Caco-2 (cell line): ENCODE data around the gene PARD3B. TPM values are rescaled to one million over a fixed set of nuclear protein-coding genes. Genes with fewer than 3 reads are reported as not detected.
A peak's percentile ranks its signal among the peaks of the same experiment; 100 is the strongest.

Source experiments
- BruUV-seq: library from RNA; stranded (reverse); fragments of 400-500 nt; replicated peaks from 2 replicates; lab custom pipeline; 2021; lab: Mats Ljungman, UMichigan
- CTCF ChIA-PET: fragments of 300-600 bp; sonication (Branson Sonifier 250); formaldehyde crosslinking; loops from one replicate; lab custom pipeline; 2022; ENCODE audit warnings: antibody characterized with exemption; lab: Charles Lee
- POLR2A ChIA-PET: fragments of 300-600 bp; sonication (Branson Sonifier 250); formaldehyde crosslinking; loops from one replicate; lab custom pipeline; 2022; ENCODE audit warnings: antibody characterized with exemption; lab: Charles Lee
- DNase-seq, 2 experiments: peaks; one replicate each; pipeline versions ENCODE4 v3.0.0 to v3.0.0-alpha.2; 2020 to 2022
- H3K27me3 ChIP-seq: replicated peaks from 2 replicates; pipeline ENCODE4 v1.6.0; 2011; ENCODE audit warnings: low read length; ENCODE audit not compliant: control insufficient read depth, insufficient read depth
- H3K36me3 ChIP-seq: 2 replicates; pipeline ENCODE4 v1.5.1; 2011; ENCODE audit warnings: low read length; ENCODE audit not compliant: control insufficient read depth, insufficient read depth
- H3K4me1 ChIP-seq: fragments of 250-450 bp; sonication (Bioruptor Pico); 2 replicates; pipeline ENCODE4 v1.5.1; 2020; ENCODE audit warnings: mild to moderate bottlenecking
- H3K4me3 ChIP-seq: 2 replicates; pipeline ENCODE4 v1.5.1; 2011; ENCODE audit warnings: low read depth, mild to moderate bottlenecking, control low read depth, low read length
- H3K9me3 ChIP-seq: fragments of 250-450 bp; sonication (Bioruptor Pico); 2 replicates; pipeline ENCODE4 v1.5.1; 2020; ENCODE audit warnings: mild to moderate bottlenecking, moderate library complexity
- H3K27ac Mint-ChIP-seq: one replicate; pipeline ENCODE4 v1.8.0; 2022; ENCODE audit warnings: mixed read lengths; ENCODE audit not compliant: unreplicated experiment
- H3K27me3 Mint-ChIP-seq: one replicate; pipeline ENCODE4 v1.8.0; 2022; ENCODE audit warnings: mixed read lengths; ENCODE audit not compliant: insufficient read depth, unreplicated experiment
- H3K36me3 Mint-ChIP-seq: one replicate; pipeline ENCODE4 v1.8.0; 2022; ENCODE audit warnings: mild to moderate bottlenecking, mixed read lengths; ENCODE audit not compliant: insufficient read depth, unreplicated experiment
- H3K4me1 Mint-ChIP-seq: one replicate; pipeline ENCODE4 v1.8.0; 2022; ENCODE audit warnings: low read depth, mixed read lengths; ENCODE audit not compliant: unreplicated experiment
- H3K4me3 Mint-ChIP-seq: one replicate; pipeline ENCODE4 v1.8.0; 2022; ENCODE audit warnings: mild to moderate bottlenecking, moderate library complexity, mixed read lengths; ENCODE audit not compliant: unreplicated experiment
- H3K9me3 Mint-ChIP-seq: one replicate; pipeline ENCODE4 v1.8.0; 2022; ENCODE audit warnings: mixed read lengths; ENCODE audit not compliant: unreplicated experiment
- intact Hi-C: fragments of 100-400 bp; cut with micrococcal nuclease; formaldehyde crosslinking; loops from one replicate; pipeline ENCODE4 v1.10.0; 2022; ENCODE audit not compliant: unreplicated experiment
- total RNA-seq: library from RNA; stranded (reverse); gene quantifications from 2 replicates; pipeline ENCODE4 v1.2.3, GENCODE V29; 2022
- TF ChIP-seq, protein P1 (sequence below), 2 experiments: fragments of 200-600 bp in 1 of 2; IDR thresholded peaks; 1 replicate in 1 of 2; 2 replicates in 1 of 2; pipeline versions ENCODE4 v1.5.1 to v1.8.0; 2011 to 2022; ENCODE audit warnings: antibody characterized with exemption in 1 of 2, control low read depth in 1 of 2, inconsistent platforms in 1 of 2, low read depth in 1 of 2, low read length in 1 of 2, mild to moderate bottlenecking in 1 of 2, moderate library complexity in 1 of 2; ENCODE audit not compliant: insufficient read depth in 1 of 2, severe bottlenecking in 1 of 2, unreplicated experiment in 1 of 2

Gene PARD3B
- total RNA-seq, 1 experiment from 2014 or later: 68.9 TPM

DNA sequence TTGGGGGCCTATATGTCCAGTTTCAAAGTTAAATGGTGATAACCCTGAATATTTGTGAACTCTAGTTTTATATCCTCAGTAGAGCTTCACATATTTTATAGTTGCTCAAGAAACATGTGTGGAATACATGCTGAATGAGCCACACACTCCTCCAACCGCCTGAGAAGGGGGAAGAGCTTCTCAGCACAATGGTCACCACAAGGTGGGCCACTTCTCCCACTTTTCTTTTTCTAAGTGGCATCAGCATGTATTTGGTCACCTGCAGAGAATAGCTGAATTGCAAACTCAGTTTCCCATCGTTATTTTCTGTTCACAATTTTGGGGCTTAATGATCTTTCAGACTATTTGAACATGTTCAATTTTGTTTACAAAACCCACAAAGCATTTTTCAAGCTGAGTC is 340.5 kb downstream of the PARD3B start:
- Mint-ChIP-seq H3K27me3 (no peaks in the 10 kb centered on the region), H3K4me1 (peaks cover 32% of the 10 kb centered on the region), H3K4me3 (no peak overlapping the region), H3K9me3 (no peaks in the 10 kb centered on the region), H3K27ac (no peak overlapping the region), H3K36me3 (peaks cover 5% of the 10 kb centered on the region)
- no peak for DNase-seq
- intact Hi-C loops: loop anchor here (5.0 to 10.0 kb wide), 3 partner anchors 561 to 781 kb away; no protein-coding TSS in a partner anchor
- H3K4me1 ChIP-seq: peaks cover 18% of the 10 kb centered on the region
- H3K27me3 ChIP-seq: no peaks in the 10 kb centered on the region
- no peaks in the 10 kb centered on the region for H3K9me3 ChIP-seq
- ChIA-PET CTCF (interaction anchor here (0.5 kb wide), 1 partner anchor 377 kb away, joined by 4 read pairs; no protein-coding TSS in a partner anchor), POLR2A (no interaction called here)
- TF ChIP-seq, protein P1, sequence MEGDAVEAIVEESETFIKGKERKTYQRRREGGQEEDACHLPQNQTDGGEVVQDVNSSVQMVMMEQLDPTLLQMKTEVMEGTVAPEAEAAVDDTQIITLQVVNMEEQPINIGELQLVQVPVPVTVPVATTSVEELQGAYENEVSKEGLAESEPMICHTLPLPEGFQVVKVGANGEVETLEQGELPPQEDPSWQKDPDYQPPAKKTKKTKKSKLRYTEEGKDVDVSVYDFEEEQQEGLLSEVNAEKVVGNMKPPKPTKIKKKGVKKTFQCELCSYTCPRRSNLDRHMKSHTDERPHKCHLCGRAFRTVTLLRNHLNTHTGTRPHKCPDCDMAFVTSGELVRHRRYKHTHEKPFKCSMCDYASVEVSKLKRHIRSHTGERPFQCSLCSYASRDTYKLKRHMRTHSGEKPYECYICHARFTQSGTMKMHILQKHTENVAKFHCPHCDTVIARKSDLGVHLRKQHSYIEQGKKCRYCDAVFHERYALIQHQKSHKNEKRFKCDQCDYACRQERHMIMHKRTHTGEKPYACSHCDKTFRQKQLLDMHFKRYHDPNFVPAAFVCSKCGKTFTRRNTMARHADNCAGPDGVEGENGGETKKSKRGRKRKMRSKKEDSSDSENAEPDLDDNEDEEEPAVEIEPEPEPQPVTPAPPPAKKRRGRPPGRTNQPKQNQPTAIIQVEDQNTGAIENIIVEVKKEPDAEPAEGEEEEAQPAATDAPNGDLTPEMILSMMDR (IDR thresholded peaks at IDR 0.05; ENCODE audit: insufficient read depth in 1 of 2, low read depth in 1 of 2, low read length in 1 of 2, severe bottlenecking in 1 of 2, unreplicated experiment in 1 of 2): peak; percentile 14 to 28
- no peaks in the 10 kb centered on the region for H3K36me3 ChIP-seq
- no TSS peak for BruUV-seq
- no peak overlapping the region for H3K4me3 ChIP-seq

DNA sequence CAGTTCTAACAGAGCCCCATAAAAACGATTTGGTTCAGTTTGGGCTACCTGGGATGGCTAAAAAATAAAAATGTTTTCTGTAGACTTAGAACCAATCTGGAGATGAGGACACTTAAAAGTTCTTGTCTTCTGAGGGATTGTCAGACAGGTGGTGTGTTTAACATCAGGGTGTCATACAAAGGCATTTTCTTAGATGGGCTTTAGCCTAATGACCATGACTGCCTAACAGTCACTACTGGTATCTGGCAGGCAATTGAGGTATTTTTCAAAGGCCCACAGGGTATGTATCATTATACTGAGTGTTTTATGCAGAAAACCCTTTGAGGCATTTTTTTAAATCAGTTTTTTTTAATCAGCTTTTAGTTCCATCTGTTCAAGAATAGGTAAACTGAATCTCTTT is 341.4 kb downstream of the PARD3B start:
- Histone ChIP-seq H3K27me3 (no peaks in the 10 kb centered on the region), H3K4me3 (no peak overlapping the region), H3K4me1 (peaks cover 16% of the 10 kb centered on the region), H3K9me3 (no peaks in the 10 kb centered on the region), H3K36me3 (no peaks in the 10 kb centered on the region)
- Mint-ChIP-seq H3K27ac (no peak overlapping the region), H3K4me1 (peaks cover 24% of the 10 kb centered on the region), H3K4me3 (no peak overlapping the region), H3K9me3 (no peaks in the 10 kb centered on the region), H3K27me3 (no peaks in the 10 kb centered on the region), H3K36me3 (peaks cover 5% of the 10 kb centered on the region)
- BruUV-seq: no TSS peak
- intact Hi-C loops: loop anchor here (5.0 to 10.0 kb wide), 3 partner anchors 562 to 782 kb away; no protein-coding TSS in a partner anchor
- TF ChIP-seq, protein P1 (IDR thresholded peaks at IDR 0.05; ENCODE audit: insufficient read depth in 1 of 2, low read depth in 1 of 2, low read length in 1 of 2, severe bottlenecking in 1 of 2, unreplicated experiment in 1 of 2): no peak
- ChIA-PET CTCF (no interaction called here), POLR2A (no interaction called here)
- DNase-seq: no peak

DNA sequence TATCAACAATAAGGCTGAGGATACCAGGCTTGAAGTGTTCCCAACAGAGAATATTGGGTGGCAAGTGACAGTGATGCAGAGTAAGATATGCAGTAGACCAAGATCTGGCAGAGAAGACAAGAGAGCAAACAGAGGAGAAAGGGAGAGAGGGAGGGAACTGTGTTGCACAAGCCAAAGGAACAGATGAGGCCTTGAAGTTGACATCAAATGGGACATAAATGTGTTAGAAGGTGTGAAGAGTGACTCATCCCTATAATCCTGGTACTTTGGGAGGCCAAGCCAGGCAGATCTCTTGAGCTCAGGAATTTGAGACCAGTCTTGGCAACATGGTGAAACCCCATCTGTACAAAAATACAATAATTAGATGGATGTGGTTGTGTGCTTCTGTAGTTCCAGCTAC is 342.9 kb downstream of the PARD3B start:
- no peak overlapping the region for H3K4me3 Mint-ChIP-seq
- H3K4me1 Mint-ChIP-seq: peaks cover 14% of the 10 kb centered on the region
- no peak overlapping the region for H3K27ac Mint-ChIP-seq
- TF ChIP-seq, protein P1 (IDR thresholded peaks at IDR 0.05; ENCODE audit: insufficient read depth in 1 of 2, low read depth in 1 of 2, low read length in 1 of 2, severe bottlenecking in 1 of 2, unreplicated experiment in 1 of 2): no peak
- peaks cover 5% of the 10 kb centered on the region for H3K36me3 Mint-ChIP-seq
- DNase-seq: peak in 1 of 2 experiments; percentile 21
- H3K4me1 ChIP-seq: peaks cover 4% of the 10 kb centered on the region; the same call in 1 of the 2 replicates
- no TSS peak for BruUV-seq
- no peaks in the 10 kb centered on the region for H3K9me3 ChIP-seq
- H3K27me3 Mint-ChIP-seq: no peaks in the 10 kb centered on the region
- no peak overlapping the region for H3K4me3 ChIP-seq
- no peaks in the 10 kb centered on the region for H3K9me3 Mint-ChIP-seq
- CTCF ChIA-PET: interaction anchor here (0.7 kb wide), 1 partner anchor 659 kb away, joined by 3 read pairs; no protein-coding TSS in a partner anchor
- H3K27me3 ChIP-seq: no peaks in the 10 kb centered on the region
- POLR2A ChIA-PET: no interaction called here
- intact Hi-C loops: loop anchor here (1.0 to 10.0 kb wide), 4 partner anchors 12 to 783 kb away; no protein-coding TSS in a partner anchor
- no peaks in the 10 kb centered on the region for H3K36me3 ChIP-seq
